ENCODE results near the gene CST9L.

- TF ChIP-seq CTCF (conservative IDR thresholded peaks at IDR 0.05; ENCODE audit: low read length), result no peak
- no peak for TF ChIP-seq EZH2phosphoT487 (IDR thresholded peaks at IDR 0.05; ENCODE audit: borderline replicate concordance, low read depth, low read length)
Observed at GRCh38 chr20:23551786-23552185, 16.5 kb downstream of the CST9L start.

Measured in OCI-LY7 (cell line).